NCI-H2196 (cell line): ENCODE results near the gene B3GNT3.
"Not testable (repeated sequence)": the region's sequence is repeated elsewhere in the genome, so short reads cannot be mapped to it uniquely, and the experiment has no call there.

Source experiments
- DNase-seq: peaks from one replicate; lab custom pipeline; 2025; ENCODE audit not compliant: unreplicated experiment; lab: John Stamatoyannopoulos, UW

B3GNT3 gene

DNA sequence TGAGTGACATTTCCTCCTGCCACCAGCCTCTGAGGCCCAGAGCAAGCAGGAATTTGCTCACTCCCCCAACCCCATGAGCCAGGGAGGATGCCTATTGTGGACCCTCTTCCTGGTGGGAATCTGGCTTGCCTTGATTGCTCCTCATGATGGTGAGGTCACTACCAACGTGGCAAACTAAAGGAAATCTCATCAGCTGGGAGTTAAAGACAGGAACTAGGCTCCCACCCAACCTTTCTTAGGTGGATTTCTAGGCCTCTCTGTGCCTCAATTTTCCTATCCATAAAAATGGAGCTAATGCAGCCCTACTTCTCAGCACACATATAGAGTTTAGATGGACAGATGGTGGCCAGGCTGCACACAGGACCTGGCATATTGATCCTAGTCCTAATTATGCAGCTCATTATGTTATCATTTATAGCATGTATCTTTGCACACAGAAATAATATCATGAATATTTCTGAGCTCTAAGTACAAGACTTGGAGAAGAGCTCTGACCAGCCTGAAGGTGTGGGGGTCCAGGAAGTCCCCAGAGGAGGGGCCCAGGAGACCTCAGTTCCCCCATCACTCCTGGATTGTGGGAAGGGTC lies 2.0 kb downstream of the B3GNT3 start:
- no peak for DNase-seq

DNA sequence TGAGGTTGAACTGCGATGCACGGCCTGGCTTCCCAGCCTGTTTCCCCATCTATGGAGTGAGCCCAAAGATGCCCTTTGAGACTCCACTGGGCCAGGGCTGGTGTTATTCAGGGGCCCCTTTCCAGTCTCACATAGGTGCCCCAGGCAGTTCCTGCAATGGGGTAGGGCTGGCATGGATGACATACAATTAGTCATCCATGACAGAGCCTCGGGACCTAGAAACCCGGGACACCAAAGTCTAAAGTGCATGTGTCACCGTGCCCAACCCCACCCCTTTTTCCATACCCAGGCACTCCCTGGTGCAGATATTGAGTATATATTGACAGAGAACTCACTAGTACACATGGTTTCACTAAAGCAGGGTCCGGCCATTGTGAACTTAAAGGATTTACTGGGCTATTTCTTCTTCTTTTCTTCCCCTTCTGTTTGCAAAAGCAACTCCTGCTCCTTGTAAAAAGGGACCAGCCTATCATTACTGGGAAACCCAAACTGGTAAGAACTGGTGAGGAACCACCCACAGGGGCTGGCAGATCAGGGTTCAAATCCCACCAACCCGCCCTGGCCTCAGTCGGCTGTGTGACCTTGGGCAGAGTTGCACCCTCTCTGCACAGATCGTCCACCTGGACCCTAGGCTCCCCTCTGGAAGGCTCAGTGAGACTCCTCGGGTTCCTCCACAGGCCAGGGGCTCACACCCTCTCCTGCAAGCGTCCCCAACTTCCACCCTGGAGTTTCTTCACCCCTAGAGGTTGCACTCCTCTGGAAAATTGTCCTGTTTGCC lies 2.7 kb downstream of the B3GNT3 start:
- DNase-seq: no peak

DNA sequence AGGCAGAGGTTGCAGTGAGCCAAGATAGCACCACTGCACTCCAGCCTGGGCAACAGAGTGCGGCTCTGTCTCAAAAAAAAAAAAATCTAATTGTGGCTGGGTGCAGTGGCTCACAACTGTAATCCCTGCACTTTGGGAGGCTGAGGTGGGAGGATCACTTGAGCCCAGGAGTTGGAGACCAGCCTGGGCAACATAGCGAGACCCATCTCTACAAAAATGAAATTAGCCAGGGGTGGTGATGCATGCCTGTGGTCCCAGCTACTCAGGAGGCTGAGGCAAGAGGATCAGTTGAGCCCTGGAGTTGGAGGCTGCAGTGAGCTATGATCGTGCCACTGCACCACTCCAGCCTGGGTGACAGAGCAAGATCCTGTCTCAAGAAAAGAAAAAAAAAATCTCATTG lies 3.7 kb downstream of the B3GNT3 start:
- not testable (repeated sequence) for DNase-seq

DNA sequence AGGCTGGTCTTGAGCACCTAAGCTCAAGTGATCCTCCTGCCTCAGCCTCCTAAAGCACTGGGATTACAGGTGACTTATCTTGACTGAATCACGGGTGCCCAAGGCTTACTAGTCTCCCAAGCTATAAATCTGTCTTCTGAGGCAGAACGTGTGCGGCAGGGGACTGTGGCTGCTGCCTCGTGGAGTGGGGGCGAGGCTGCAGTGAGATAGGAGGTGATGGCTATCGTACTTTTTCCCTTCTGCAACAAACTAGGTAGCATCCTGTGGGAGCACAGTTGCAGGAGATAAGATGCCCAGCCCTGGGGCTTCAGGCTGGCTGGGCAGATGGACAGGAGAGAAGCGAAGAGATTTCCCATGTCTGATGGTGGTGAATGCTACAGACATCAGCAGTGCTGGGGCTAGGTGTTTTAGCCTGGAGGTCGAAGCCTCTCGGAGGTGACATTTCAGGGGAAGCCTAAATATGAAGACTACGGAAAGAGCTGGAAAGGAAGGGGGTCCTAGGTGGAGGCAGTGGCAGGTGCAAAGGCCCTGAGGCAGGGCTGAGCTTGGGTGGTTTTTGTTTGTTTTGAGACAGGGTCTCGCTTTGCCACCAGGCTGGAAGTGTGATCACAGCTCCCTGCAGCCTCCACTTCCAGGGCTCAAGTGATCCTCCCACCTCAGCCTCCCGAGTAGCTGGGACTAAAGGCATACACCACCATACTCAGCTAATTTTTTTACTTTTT lies 7.4 kb downstream of the B3GNT3 start:
- DNase-seq: no peak

DNA sequence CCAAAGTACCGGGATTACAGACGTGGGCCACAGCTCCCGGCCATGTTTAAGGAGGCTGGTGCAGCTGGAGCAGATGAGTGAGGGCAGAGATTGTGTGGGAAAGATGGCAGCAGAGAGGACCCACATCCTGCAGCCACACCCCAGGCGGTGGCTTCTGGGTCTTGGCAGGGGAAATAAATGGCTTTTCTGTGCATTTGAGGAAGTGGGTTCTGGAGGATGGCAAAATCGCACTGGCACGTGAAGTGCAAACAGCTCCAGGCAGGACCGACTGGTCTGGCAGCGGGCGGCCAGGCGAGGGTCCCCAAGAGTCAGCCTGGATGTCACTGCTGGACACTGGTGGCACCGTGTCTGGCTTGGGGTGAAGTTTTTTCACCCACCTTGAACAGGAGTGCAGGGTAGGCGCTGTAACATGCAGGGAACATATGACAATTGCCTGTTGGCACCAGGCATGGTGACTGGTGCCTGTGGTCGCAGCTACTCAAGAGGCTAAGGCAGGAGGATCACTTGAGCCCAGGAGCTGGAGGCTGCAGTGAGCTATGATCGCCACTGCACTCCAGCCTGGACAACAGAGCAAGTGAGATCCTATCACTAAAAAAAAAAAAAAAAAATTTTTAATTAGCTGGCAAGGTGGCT lies 8.4 kb downstream of the B3GNT3 start:
- DNase-seq: no peak

DNA sequence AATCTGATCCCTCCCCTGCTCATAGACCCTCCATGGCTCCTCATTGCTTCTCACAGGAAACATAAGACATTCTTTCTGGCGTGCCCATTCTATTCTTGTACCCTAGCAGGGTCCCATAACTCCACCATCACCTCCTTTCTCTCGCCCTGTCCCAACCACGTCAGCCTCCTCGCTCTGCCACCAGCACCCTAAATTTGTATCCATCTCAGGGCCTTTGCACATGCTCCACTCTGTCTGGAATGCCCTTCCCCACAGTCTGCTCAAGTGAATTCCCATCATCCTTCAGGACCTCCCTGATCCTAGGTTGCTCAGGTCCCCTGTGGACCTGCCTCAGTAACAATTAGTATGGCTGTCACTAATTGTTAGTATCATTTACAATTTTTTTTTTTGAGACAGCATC lies 10.5 kb downstream of the B3GNT3 start:
- no peak for DNase-seq

DNA sequence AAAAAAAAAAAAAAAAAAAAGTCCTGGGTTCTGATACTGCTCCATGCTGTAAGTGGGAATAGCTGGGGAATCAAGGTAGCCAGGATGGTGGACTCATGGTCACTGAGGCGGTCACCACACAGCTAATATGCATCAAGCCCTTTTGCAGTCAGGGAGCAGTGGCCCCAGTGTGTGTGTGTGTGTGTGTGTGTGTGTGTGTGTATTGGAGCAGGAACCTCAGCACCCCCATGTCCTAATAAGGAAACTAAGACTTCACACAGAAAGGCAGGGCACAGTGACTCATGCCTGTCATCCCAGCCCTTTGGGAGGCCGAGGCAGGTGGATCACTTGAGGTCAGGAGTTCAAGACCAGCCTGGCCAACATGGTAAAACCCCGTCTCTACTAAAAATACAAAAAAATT lies 12.0 kb downstream of the B3GNT3 start:
- DNase-seq: no peak

DNA sequence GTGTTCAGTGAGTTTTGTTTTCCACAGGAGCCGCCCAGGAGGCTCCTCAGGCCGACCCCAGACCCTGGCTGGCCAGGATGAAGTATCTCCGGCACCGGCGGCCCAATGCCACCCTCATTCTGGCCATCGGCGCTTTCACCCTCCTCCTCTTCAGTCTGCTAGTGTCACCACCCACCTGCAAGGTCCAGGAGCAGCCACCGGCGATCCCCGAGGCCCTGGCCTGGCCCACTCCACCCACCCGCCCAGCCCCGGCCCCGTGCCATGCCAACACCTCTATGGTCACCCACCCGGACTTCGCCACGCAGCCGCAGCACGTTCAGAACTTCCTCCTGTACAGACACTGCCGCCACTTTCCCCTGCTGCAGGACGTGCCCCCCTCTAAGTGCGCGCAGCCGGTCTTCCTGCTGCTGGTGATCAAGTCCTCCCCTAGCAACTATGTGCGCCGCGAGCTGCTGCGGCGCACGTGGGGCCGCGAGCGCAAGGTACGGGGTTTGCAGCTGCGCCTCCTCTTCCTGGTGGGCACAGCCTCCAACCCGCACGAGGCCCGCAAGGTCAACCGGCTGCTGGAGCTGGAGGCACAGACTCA lies 12.9 kb downstream of the B3GNT3 start:
- no peak for DNase-seq

DNA sequence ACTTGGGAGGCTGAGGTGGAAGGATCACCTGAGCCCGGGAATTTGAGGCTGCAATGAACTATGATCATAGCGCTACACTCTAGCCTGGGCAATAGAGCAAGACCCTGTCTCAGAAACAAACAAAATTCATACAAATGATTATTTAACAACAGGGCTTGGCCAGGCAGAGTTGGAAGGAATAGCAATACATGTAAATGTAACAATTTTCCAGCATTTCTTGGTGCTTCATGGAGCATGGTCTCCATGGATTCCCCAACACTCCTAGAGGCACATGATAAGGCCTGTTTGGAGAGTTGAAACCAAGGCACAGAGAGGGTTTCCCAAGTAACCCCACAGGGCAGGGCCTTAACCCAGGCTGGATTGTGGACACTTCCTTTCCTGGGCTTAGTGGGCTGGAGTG lies 16.2 kb downstream of the B3GNT3 start:
- no peak for DNase-seq

DNA sequence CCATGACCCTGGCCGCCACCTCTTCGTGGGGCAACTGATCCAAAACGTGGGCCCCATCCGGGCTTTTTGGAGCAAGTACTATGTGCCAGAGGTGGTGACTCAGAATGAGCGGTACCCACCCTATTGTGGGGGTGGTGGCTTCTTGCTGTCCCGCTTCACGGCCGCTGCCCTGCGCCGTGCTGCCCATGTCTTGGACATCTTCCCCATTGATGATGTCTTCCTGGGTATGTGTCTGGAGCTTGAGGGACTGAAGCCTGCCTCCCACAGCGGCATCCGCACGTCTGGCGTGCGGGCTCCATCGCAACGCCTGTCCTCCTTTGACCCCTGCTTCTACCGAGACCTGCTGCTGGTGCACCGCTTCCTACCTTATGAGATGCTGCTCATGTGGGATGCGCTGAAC lies 16.7 kb downstream of the B3GNT3 start:
- no peak for DNase-seq

DNA sequence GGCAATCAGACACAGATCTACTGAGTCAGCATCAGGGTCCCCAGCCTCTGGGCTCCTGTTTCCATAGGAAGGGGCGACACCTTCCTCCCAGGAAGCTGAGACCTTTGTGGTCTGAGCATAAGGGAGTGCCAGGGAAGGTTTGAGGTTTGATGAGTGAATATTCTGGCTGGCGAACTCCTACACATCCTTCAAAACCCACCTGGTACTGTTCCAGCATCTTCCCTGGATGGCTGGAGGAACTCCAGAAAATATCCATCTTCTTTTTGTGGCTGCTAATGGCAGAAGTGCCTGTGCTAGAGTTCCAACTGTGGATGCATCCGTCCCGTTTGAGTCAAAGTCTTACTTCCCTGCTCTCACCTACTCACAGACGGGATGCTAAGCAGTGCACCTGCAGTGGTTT lies 17.2 kb downstream of the B3GNT3 start:
- no peak for DNase-seq

DNA sequence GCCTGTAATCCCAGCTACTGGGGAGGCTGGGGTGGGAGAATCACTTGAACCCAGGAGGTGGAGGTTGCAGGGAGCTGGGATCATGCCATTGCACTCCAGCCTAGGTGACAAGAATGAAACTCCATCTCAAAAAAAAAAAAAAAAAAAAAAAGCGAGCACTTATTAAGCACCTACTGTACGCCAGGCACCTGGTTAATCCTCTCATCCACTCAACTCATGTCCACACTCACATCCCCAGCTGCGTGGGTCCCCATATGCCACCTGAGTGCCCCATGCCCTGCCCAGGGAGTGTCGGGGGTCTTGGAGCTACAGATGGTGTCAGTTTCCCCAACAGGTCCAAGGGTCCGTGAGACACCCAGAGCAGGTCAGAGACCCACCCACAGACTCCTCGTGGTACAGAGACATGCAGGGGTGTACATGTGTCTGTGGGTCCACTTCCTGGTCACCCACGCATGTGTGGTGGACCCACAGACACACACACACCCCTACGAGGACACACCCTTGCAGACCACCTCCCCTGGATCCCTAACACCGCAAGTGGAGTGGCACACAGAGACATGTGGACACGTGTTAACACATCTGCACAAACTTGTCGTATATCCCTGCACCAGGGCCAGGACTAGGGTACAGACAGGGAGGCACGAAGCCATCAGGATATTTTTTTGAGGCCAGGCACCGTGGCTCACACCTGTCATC lies 22.9 kb downstream of the B3GNT3 start:
- no peak for DNase-seq

DNA sequence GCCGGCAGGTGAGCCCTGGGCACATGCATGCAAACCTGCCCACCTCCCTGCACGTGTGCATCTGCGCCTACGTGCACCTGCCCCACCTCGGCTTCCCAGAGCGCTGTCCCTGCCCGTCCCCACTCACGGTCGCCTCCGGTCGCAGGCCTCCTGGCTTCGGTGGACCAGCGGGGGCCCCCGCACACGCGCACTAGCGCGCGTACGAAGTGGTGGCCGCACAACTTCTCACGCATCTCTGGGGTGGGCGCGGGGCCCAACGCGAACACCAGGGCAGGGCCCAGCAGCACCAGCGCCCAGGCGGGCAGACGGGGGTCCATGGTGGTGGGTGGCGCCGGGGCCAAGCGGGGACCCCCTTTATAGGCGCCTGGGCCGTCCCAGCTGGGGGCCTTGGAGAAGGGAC lies 26.3 kb downstream of the B3GNT3 start, which contains the start of gene INSL3:
TSS of gene INSL3 (minus strand) at position 330 of the 400 bp plus-strand sequence. CDS start at position 317, 13 bp downstream.
- no peak for DNase-seq

DNA sequence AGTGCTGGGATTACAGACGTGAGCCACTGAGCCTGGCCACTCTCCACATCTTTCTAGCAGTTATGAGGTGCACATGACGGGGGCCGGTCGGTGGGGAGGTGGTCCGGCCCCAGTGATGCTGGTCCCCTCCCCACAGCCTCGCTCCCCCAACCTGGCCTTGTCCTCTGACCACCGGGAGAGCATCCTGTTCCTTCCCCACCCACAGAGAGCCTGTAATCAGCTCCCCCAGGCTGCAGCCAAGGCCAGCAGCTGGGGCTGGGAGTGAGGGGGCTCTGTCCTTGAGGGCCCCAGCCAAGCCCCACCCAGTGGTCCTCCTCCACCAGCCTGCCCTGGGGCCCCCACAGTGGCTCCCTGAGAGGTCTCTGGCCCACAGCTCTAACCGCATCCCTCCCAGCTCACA lies 29.4 kb downstream of the B3GNT3 start:
- no peak for DNase-seq

DNA sequence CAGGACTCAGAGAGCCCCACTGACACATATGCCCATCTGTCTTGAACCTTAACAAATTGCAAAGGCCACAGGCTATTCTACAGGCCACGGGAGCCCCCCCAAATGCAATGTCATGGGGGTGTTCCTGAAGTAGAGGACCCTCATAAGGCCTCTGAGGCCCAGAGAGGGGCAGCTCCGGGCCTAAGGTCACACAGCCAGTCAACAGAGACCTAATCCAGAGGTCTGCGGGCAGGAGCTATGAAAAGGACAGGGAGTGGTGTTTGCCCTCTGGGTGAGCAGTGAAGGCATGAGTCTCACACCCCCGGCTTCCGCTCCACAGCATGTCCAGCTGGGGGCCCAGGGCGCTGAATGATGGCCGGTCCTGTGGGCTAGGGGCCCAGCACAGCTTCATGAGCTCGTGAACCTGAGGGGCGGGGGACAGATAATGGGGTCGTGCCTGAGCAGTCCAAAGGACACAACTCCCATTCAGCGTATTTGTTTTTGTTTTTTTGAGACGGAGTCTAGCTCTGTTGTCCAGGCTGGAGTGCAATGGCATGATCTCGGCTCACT lies 31.6 kb downstream of the B3GNT3 start:
- no peak for DNase-seq

DNA sequence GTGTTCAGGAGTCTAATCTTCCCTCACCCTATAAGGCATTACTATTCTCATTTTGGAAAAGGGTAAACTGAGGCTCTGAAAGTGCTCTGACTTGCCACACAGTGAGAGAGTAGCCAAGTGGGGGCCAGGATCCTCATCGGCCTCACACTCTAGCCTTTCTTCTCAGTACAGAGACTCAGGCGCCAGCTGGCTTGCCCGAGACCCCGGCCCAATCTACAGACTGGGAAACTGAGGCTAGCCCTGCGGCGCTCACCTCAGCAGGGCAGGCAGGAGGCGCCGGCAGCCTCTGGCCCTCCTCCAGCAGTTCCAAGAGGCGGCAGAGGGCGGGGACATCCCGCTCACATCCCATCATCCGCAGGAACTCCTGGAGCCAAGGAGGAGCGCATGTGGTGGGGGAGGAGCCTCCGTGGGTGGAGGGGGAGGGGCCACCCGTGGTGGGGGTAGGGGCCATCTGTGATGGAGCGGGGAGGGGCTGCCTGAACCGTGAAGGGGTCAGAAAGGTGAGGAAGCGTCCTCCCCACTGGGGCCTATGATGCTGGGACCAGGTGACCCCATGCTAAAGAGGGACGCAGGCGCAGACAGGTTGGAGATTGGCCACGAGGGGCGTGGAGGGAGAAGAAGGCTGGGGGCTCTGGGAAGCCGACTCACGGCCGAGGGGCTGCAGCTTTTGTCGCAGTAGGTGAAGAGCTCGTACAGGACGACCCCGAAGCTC lies 35.1 kb downstream of the B3GNT3 start:
- DNase-seq: peak; percentile 93

DNA sequence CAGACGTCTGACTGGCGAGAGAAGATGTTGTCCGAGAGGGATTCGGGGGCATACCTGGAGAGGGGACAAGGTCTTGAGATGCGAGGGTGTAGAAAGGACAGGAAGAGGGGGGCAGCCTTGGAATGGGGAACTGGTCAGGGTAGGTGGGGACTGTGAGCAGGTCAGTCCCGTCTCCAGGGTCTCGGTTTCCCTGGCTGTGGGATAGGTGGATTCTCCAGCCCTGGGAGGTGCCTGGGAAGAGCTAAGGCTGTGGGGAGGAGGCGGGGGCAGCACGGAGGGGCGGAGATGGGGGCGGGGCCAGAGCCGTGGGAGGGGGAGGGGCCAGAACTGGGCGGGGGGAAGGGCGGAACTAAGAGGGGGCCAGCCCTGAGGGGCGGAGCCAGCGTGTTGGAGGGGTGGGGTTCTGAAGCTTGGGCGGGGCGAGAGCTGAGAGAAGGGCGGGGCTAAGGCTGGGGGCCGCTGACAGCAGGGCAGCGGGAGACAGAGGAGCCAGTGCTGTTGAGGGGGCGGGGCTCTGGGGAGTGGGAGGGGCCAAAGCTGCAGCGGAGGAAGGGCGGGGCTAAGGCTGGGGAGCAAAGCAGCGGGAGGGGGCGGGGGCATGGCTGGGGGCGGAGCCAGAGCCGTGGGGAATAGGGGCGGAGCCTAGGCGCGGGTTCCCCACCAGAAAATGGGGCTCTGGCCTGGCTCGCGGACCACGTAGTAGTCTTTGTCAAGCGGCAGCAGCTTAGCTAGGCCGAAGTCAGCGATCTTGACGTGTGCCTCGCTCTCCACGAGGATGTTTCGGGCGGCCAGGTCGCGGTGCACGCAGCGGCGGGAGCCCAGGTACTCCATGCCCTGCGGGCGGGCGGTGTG lies 35.9 kb downstream of the B3GNT3 start:
- peak; percentile 95 for DNase-seq

DNA sequence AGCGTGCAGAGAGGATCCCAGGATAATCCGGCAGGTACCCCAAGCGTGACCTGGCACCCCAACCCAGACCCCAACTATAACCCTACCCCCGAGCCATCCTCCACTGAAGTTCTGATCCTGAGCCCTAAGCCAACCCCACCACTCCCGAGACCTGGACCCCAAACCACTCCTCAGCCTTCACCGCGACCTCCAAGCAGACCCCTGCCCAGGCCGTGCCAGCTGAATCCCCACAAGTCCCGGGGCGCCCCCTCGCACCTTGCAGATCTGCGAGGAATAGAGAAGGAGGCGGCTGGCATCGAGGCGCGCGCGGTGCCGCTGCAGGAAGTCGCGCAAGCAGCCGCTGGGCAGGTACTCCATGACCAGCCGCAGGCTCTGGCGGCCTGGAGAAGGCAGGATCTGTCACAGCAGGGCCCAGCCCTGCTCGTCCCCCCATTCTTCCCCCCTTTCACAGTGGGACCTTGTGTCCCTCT lies 36.5 kb downstream of the B3GNT3 start:
- no peak for DNase-seq
